Kidney (tissue), 14 donors: ENCODE results near the gene BCL2L12. TPM values are rescaled to one million over a fixed set of nuclear protein-coding genes. Genes with fewer than 3 reads are reported as not detected.
"Not testable (repeated sequence)": the region's sequence is repeated elsewhere in the genome, so short reads cannot be mapped to it uniquely, and the experiment has no call there.

Source experiments
- DNase-seq, 5 donors: peaks; one replicate each; pipeline ENCODE4 v3.0.0-alpha.2; 2013 to 2020
- FAIRE-seq: peaks from 2 replicates; lab custom pipeline; 2012; peaks lifted over from hg19 to GRCh38; lab: Jason Lieb, UNC
- H3K27ac ChIP-seq, 2 donors: one replicate each; pipeline ENCODE4 v1.7.0; 2013; ENCODE audit warnings: low read depth in 2 of 2, low read length in 2 of 2, inconsistent platforms in 1 of 2
- H3K27me3 ChIP-seq: one replicate; pipeline ENCODE4 v1.7.1; 2013; ENCODE audit warnings: low read length, inconsistent platforms; ENCODE audit not compliant: control insufficient read depth, insufficient read depth
- H3K36me3 ChIP-seq, 3 donors: one replicate each; pipeline versions ENCODE4 v1.7.0 to v1.7.1; 2013; ENCODE audit warnings: low read length in 3 of 3, control low read depth in 1 of 3, inconsistent platforms in 1 of 3; ENCODE audit not compliant: insufficient read depth in 3 of 3, control insufficient read depth in 2 of 3
- H3K4me1 ChIP-seq, 3 donors: one replicate each; pipeline versions ENCODE4 v1.7.0 to v1.7.1; 2013; ENCODE audit warnings: low read length in 3 of 3, inconsistent platforms in 1 of 3, low read depth in 1 of 3; ENCODE audit not compliant: control insufficient read depth in 2 of 3, insufficient read depth in 2 of 3
- H3K4me3 ChIP-seq, 3 donors: one replicate each; pipeline versions ENCODE4 v1.7.0 to v1.8.1; 2013; ENCODE audit warnings: low read length in 3 of 3, control low read depth in 1 of 3, inconsistent platforms in 1 of 3
- H3K9ac ChIP-seq, 3 donors: one replicate each; pipeline versions ENCODE4 v1.7.0 to v1.7.1; 2013; ENCODE audit warnings: low read length in 3 of 3, control low read depth in 1 of 3, inconsistent platforms in 1 of 3
- H3K9me3 ChIP-seq, 3 donors: one replicate each; pipeline versions ENCODE4 v1.7.0 to v1.7.1; 2013; ENCODE audit warnings: low read length in 3 of 3, control low read depth in 1 of 3, inconsistent platforms in 1 of 3; ENCODE audit not compliant: control insufficient read depth in 2 of 3, insufficient read depth in 1 of 3
- intact Hi-C: fragments of 100-400 bp; cut with DNase I; formaldehyde crosslinking; loops from one replicate; pipeline ENCODE4 v1.11.1; 2022
- microRNA-seq: library from miRNA; unstranded; fragments of <30 nt; microRNA quantifications from one replicate; pipeline ENCODE4 v1.2.0, GENCODE V29; 2020
- polyA plus RNA-seq: library from polyadenylated mRNA; stranded (reverse); fragments of 350-450 nt; fragmentation: Illumina TruSeq; extraction: RNeasy Lipid Tissue Mini Kit (QIAGEN cat#74804); gene quantifications from one replicate; pipeline ENCODE4 v1.2.3, GENCODE V29; 2014; ENCODE audit warnings: low read depth, low replicate concordance; ENCODE audit not compliant: insufficient read depth
- total RNA-seq: library from RNA; stranded (reverse); fragmentation: NEBNext Ultra II Directional; extraction: Animal tissue kit (Norgen Biotek cat#: 25700); gene quantifications from one replicate; pipeline ENCODE4 v1.2.1, GENCODE V29; 2021
- TF ChIP-seq, protein P1 (sequence below): IDR thresholded peaks from 3 replicates; pipeline ENCODE4 v1.5.1; 2012; ENCODE audit warnings: mild to moderate bottlenecking, moderate library complexity, borderline replicate concordance; ENCODE audit not compliant: insufficient read depth; ENCODE audit errors: extremely low read depth
- donor health status: control.
- donor health status: control.
- donor health status: control.
- donor health status: control.
- donor health status: control.
- donor health status: DM: yes; HTN: yes; CAD: no.
- donor health status: Normal renal cell carcinoma (clear cell type).

BCL2L12 gene
- total and polyA plus RNA-seq, 2 donors from 2014 or later = 13.5 to 14.4 TPM

- FAIRE-seq = no peak
- no peak overlapping the region for H3K9ac ChIP-seq
Measured at GRCh38 chr19:49716154-49716553, 50.4 kb downstream of the BCL2L12 start.

GRCh38 chr19:49718511-49718910 is 52.8 kb downstream of the BCL2L12 start:
- no peak for FAIRE-seq
- Histone ChIP-seq H3K27me3 (no peaks in the 10 kb centered on the region), H3K9ac (no peak overlapping the region), H3K4me1 (no peaks in the 10 kb centered on the region), H3K27ac (no peak overlapping the region), H3K4me3 (no peak overlapping the region), H3K36me3 (no peaks in the 10 kb centered on the region), H3K9me3 (no peaks in the 10 kb centered on the region)
- intact Hi-C loops = no loop called here
- TF ChIP-seq, protein P1, sequence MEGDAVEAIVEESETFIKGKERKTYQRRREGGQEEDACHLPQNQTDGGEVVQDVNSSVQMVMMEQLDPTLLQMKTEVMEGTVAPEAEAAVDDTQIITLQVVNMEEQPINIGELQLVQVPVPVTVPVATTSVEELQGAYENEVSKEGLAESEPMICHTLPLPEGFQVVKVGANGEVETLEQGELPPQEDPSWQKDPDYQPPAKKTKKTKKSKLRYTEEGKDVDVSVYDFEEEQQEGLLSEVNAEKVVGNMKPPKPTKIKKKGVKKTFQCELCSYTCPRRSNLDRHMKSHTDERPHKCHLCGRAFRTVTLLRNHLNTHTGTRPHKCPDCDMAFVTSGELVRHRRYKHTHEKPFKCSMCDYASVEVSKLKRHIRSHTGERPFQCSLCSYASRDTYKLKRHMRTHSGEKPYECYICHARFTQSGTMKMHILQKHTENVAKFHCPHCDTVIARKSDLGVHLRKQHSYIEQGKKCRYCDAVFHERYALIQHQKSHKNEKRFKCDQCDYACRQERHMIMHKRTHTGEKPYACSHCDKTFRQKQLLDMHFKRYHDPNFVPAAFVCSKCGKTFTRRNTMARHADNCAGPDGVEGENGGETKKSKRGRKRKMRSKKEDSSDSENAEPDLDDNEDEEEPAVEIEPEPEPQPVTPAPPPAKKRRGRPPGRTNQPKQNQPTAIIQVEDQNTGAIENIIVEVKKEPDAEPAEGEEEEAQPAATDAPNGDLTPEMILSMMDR = no peak
- DNase-seq = peak in 1 of 5 donors; percentile 59

More at GRCh38 chr19:49716154-49716553, 50.4 kb downstream of the BCL2L12 start:
- no peak for DNase-seq
- TF ChIP-seq, protein P1 = no peak
- H3K4me1 ChIP-seq = no peaks in the 10 kb centered on the region
- no peaks in the 10 kb centered on the region for H3K27me3 ChIP-seq
- no peaks in the 10 kb centered on the region for H3K9me3 ChIP-seq
- H3K27ac ChIP-seq = no peak overlapping the region
- intact Hi-C loops = no loop called here
- no peaks in the 10 kb centered on the region for H3K36me3 ChIP-seq
- H3K4me3 ChIP-seq = no peak overlapping the region

- FAIRE-seq (no peak), DNase-seq (no peak)
- Histone ChIP-seq H3K4me1 (no peaks in the 10 kb centered on the region), H3K36me3 (no peaks in the 10 kb centered on the region), H3K9me3 (no peaks in the 10 kb centered on the region), H3K9ac (no peak overlapping the region), H3K27ac (no peak overlapping the region), H3K4me3 (no peak overlapping the region), H3K27me3 (no peaks in the 10 kb centered on the region)
- TF ChIP-seq, protein P1 = no peak
- intact Hi-C loops = no loop called here
Measured at GRCh38 chr19:49718991-49719390, 53.3 kb downstream of the BCL2L12 start.

GRCh38 chr19:49719420-49719819 is 53.7 kb downstream of the BCL2L12 start:
- FAIRE-seq, H3K27ac ChIP-seq, DNase-seq, H3K27me3 ChIP-seq, H3K9me3 ChIP-seq, H3K9ac ChIP-seq, intact Hi-C loops, H3K36me3 ChIP-seq, H3K4me3 ChIP-seq, H3K4me1 ChIP-seq: not testable (repeated sequence)

Small RNA genes within 50 kb of the gene (microRNA-seq; reads per million reads assigned to microRNA genes)
- gene MIR5088 = not detected

Other genes with a start within 250 kb of the BCL2L12 start
- not detected for gene PTH2, start 242.5 kb upstream of the BCL2L12 start, total RNA-seq
- not detected for gene PTH2, start 242.5 kb upstream of the BCL2L12 start, polyA plus RNA-seq
- gene GFY, start 240.5 kb upstream of the BCL2L12 start, total RNA-seq = not detected
- not detected for gene GFY, start 240.5 kb upstream of the BCL2L12 start, polyA plus RNA-seq
- gene SLC17A7, start 224.4 kb upstream of the BCL2L12 start, total RNA-seq = 1.4 TPM
- gene SLC17A7, start 224.4 kb upstream of the BCL2L12 start, polyA plus RNA-seq = 0.45 TPM
- 74.0 TPM for gene PIH1D1, start 214.1 kb upstream of the BCL2L12 start, total RNA-seq
- 97.2 TPM for gene PIH1D1, start 214.1 kb upstream of the BCL2L12 start, polyA plus RNA-seq
- 31.8 TPM for gene ALDH16A1, start 212.7 kb upstream of the BCL2L12 start, total RNA-seq
- 26.8 TPM for gene ALDH16A1, start 212.7 kb upstream of the BCL2L12 start, polyA plus RNA-seq
- 12.5 TPM for gene FLT3LG, start 191.7 kb upstream of the BCL2L12 start, total RNA-seq
- 7.4 TPM for gene FLT3LG, start 191.7 kb upstream of the BCL2L12 start, polyA plus RNA-seq
- 2,090 TPM for gene RPL13A, start 178.3 kb upstream of the BCL2L12 start, total RNA-seq
- 3,309 TPM for gene RPL13A, start 178.3 kb upstream of the BCL2L12 start, polyA plus RNA-seq
- gene RPS11, start 169.5 kb upstream of the BCL2L12 start, total RNA-seq = 1,449 TPM
- gene RPS11, start 169.5 kb upstream of the BCL2L12 start, polyA plus RNA-seq = 3,462 TPM
- gene FCGRT, start 153.3 kb upstream of the BCL2L12 start, total RNA-seq = 235 TPM
- 317 TPM for gene FCGRT, start 153.3 kb upstream of the BCL2L12 start, polyA plus RNA-seq
- gene RCN3, start 137.9 kb upstream of the BCL2L12 start, total RNA-seq = 18.4 TPM
- 27.5 TPM for gene RCN3, start 137.9 kb upstream of the BCL2L12 start, polyA plus RNA-seq
- gene NOSIP, start 85.4 kb upstream of the BCL2L12 start, total RNA-seq = 52.8 TPM
- 122 TPM for gene NOSIP, start 85.4 kb upstream of the BCL2L12 start, polyA plus RNA-seq
- 14.9 TPM for gene PRRG2, start 84.6 kb upstream of the BCL2L12 start, total RNA-seq
- 17.6 TPM for gene PRRG2, start 84.6 kb upstream of the BCL2L12 start, polyA plus RNA-seq
- 27.4 TPM for gene PRR12, start 74.8 kb upstream of the BCL2L12 start, total RNA-seq
- 4.9 TPM for gene PRR12, start 74.8 kb upstream of the BCL2L12 start, polyA plus RNA-seq
- gene RRAS, start 25.8 kb upstream of the BCL2L12 start, total RNA-seq = 92.3 TPM
- 140 TPM for gene RRAS, start 25.8 kb upstream of the BCL2L12 start, polyA plus RNA-seq
- gene SCAF1, start 23.7 kb upstream of the BCL2L12 start, total RNA-seq = 69.0 TPM
- 18.1 TPM for gene SCAF1, start 23.7 kb upstream of the BCL2L12 start, polyA plus RNA-seq
- gene IRF3, start 76 bp upstream of the BCL2L12 start, total RNA-seq = 84.9 TPM
- gene IRF3, start 76 bp upstream of the BCL2L12 start, polyA plus RNA-seq = 64.5 TPM
- gene PRMT1, start 11.3 kb downstream of the BCL2L12 start, total RNA-seq = 119 TPM
- 131 TPM for gene PRMT1, start 11.3 kb downstream of the BCL2L12 start, polyA plus RNA-seq
- gene ADM5, start 23.7 kb downstream of the BCL2L12 start, total RNA-seq = 2.1 TPM
- 0.60 TPM for gene ADM5, start 23.7 kb downstream of the BCL2L12 start, polyA plus RNA-seq
- gene CPT1C, start 25.2 kb downstream of the BCL2L12 start, total RNA-seq = 6.0 TPM
- gene CPT1C, start 25.2 kb downstream of the BCL2L12 start, polyA plus RNA-seq = 2.6 TPM
- 0.50 TPM for gene TSKS, start 97.4 kb downstream of the BCL2L12 start, total RNA-seq
- 0.47 TPM for gene TSKS, start 97.4 kb downstream of the BCL2L12 start, polyA plus RNA-seq
- 70.0 TPM for gene AP2A1, start 101.1 kb downstream of the BCL2L12 start, total RNA-seq
- 32.0 TPM for gene AP2A1, start 101.1 kb downstream of the BCL2L12 start, polyA plus RNA-seq
- gene FUZ, start 147.4 kb downstream of the BCL2L12 start, total RNA-seq = 26.9 TPM
- gene FUZ, start 147.4 kb downstream of the BCL2L12 start, polyA plus RNA-seq = 51.2 TPM
- 53.2 TPM for gene MED25, start 152.4 kb downstream of the BCL2L12 start, total RNA-seq
- 37.3 TPM for gene MED25, start 152.4 kb downstream of the BCL2L12 start, polyA plus RNA-seq
- gene PTOV1, start 185.2 kb downstream of the BCL2L12 start, total RNA-seq = 118 TPM
- gene PTOV1, start 185.2 kb downstream of the BCL2L12 start, polyA plus RNA-seq = 235 TPM
- 101 TPM for gene PNKP, start 201.6 kb downstream of the BCL2L12 start, total RNA-seq
- gene PNKP, start 201.6 kb downstream of the BCL2L12 start, polyA plus RNA-seq = 45.5 TPM
- 33.7 TPM for gene AKT1S1, start 211.4 kb downstream of the BCL2L12 start, total RNA-seq
- gene AKT1S1, start 211.4 kb downstream of the BCL2L12 start, polyA plus RNA-seq = 47.2 TPM
- 43.6 TPM for gene TBC1D17, start 211.8 kb downstream of the BCL2L12 start, total RNA-seq
- 34.8 TPM for gene TBC1D17, start 211.8 kb downstream of the BCL2L12 start, polyA plus RNA-seq
- 12.8 TPM for gene IL4I1, start 231.0 kb downstream of the BCL2L12 start, total RNA-seq
- gene IL4I1, start 231.0 kb downstream of the BCL2L12 start, polyA plus RNA-seq = 0.82 TPM